ENCODE measurements around the gene SYNCRIP.

- TF ChIP-seq, protein P1, sequence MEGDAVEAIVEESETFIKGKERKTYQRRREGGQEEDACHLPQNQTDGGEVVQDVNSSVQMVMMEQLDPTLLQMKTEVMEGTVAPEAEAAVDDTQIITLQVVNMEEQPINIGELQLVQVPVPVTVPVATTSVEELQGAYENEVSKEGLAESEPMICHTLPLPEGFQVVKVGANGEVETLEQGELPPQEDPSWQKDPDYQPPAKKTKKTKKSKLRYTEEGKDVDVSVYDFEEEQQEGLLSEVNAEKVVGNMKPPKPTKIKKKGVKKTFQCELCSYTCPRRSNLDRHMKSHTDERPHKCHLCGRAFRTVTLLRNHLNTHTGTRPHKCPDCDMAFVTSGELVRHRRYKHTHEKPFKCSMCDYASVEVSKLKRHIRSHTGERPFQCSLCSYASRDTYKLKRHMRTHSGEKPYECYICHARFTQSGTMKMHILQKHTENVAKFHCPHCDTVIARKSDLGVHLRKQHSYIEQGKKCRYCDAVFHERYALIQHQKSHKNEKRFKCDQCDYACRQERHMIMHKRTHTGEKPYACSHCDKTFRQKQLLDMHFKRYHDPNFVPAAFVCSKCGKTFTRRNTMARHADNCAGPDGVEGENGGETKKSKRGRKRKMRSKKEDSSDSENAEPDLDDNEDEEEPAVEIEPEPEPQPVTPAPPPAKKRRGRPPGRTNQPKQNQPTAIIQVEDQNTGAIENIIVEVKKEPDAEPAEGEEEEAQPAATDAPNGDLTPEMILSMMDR (IDR thresholded peaks at IDR 0.05), result no peak
- TF ChIP-seq EZH2 (IDR thresholded peaks at IDR 0.05; ENCODE audit: borderline replicate concordance, insufficient read depth, low read depth, low read length, poor library complexity, severe bottlenecking), result no peak
Measured at GRCh38 chr6:85672623-85673022, 29.9 kb upstream of the SYNCRIP start.

Measured in B cell (primary cell).